Type B pancreatic cell (in vitro differentiated cells): Measurements from ENCODE around the gene KRT82. TPM values are rescaled to one million over a fixed set of nuclear protein-coding genes. Genes with fewer than 3 reads are reported as not detected.

Experiments
- DNase-seq: peaks from one replicate; pipeline ENCODE4 v3.0.0; 2021; ENCODE audit warnings: mixed read lengths; ENCODE audit not compliant: unreplicated experiment; ENCODE audit errors: extremely low spot score
- H3K27ac Mint-ChIP-seq: 2 replicates; pipeline ENCODE4 v1.8.0; 2021; ENCODE audit warnings: mild to moderate bottlenecking, mixed read lengths
- H3K27me3 Mint-ChIP-seq: 2 replicates; pipeline ENCODE4 v1.8.0; 2021; ENCODE audit warnings: mixed read lengths
- H3K36me3 Mint-ChIP-seq: 2 replicates; pipeline ENCODE4 v1.8.0; 2021; ENCODE audit warnings: mixed read lengths
- H3K4me1 Mint-ChIP-seq: one replicate; pipeline ENCODE4 v1.8.0; 2021; ENCODE audit warnings: mixed read lengths; ENCODE audit not compliant: unreplicated experiment
- H3K4me3 Mint-ChIP-seq: 2 replicates; pipeline ENCODE4 v1.8.0; 2021; ENCODE audit warnings: mild to moderate bottlenecking, mixed read lengths
- H3K9me3 Mint-ChIP-seq: 2 replicates; pipeline ENCODE4 v1.8.0; 2021; ENCODE audit warnings: mixed read lengths
- total RNA-seq: library from RNA; stranded (reverse); gene quantifications from 2 replicates; pipeline ENCODE4 v1.2.1, GENCODE V29; 2021; ENCODE audit warnings: low replicate concordance
- TF ChIP-seq, protein P1 (sequence below): fragments of 200-600 bp; sonication (generic); conservative IDR thresholded peaks from 2 replicates; pipeline ENCODE4 v1.5.0; 2021; ENCODE audit warnings: antibody characterized with exemption, mild to moderate bottlenecking

KRT82 gene
- total RNA-seq, 1 donor from 2014 or later, result not detected

DNA sequence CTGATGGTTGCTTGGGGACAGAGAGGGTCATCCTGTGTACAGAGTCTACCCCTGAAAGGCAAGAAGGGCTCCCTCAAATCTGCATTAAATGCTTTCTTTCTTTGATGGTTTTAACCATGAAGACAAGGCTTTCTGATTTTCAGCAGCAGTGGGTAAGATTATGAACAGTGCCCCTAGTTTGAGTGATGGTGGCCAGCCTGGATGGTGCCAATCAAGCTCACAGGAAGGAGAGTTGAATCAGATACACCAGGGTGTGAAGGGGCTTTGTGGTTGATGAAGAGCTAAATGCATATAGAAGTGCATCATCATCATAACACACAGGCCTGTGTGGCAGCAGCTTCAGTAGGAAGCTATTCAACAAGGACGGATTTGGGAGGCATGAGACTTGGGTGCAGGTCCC is 44.6 kb downstream of the KRT82 start:
- H3K4me3 Mint-ChIP-seq, result no peak overlapping the region
- H3K27me3 Mint-ChIP-seq, result peaks cover 19% of the 10 kb centered on the region
- H3K4me1 Mint-ChIP-seq, result peaks cover 5% of the 10 kb centered on the region
- H3K9me3 Mint-ChIP-seq, result no peaks in the 10 kb centered on the region
- no peaks in the 10 kb centered on the region for H3K36me3 Mint-ChIP-seq
- no peak overlapping the region for H3K27ac Mint-ChIP-seq
- TF ChIP-seq, protein P1, sequence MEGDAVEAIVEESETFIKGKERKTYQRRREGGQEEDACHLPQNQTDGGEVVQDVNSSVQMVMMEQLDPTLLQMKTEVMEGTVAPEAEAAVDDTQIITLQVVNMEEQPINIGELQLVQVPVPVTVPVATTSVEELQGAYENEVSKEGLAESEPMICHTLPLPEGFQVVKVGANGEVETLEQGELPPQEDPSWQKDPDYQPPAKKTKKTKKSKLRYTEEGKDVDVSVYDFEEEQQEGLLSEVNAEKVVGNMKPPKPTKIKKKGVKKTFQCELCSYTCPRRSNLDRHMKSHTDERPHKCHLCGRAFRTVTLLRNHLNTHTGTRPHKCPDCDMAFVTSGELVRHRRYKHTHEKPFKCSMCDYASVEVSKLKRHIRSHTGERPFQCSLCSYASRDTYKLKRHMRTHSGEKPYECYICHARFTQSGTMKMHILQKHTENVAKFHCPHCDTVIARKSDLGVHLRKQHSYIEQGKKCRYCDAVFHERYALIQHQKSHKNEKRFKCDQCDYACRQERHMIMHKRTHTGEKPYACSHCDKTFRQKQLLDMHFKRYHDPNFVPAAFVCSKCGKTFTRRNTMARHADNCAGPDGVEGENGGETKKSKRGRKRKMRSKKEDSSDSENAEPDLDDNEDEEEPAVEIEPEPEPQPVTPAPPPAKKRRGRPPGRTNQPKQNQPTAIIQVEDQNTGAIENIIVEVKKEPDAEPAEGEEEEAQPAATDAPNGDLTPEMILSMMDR, result peak; percentile 2
- no peak for DNase-seq

DNA sequence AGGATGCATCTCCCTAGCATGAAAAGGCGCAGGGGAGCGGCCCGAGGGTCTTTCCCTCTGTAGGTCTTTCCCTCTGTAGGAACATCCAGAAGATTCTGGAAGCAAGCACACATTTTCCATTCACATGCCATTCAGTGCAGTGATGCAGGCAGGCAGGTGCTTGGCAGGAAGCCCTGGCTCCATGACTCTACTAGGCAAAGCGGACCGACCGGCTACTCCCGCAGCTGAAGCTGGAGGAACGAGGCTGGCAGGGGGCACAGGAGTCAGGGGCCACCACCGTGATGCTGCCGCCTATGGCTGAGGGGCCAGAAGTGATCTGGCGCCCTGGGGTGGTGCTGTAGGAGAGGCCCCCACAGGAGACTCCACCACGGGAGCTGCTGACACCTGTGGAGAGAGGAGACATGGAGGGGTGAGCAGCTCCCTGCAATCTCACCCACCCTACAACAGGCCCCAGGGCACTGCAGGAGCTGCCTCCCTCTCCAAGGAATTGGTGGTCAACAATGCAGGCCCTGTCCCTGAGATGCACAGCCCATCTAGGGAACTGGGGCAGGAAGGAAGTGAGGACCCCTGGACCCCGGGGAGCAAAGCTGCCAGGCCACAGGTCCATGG is 45.4 kb downstream of the KRT82 start:
- H3K27me3 Mint-ChIP-seq, result peaks cover 16% of the 10 kb centered on the region
- DNase-seq, result no peak
- TF ChIP-seq, protein P1, result no peak
- no peaks in the 10 kb centered on the region for H3K36me3 Mint-ChIP-seq
- peaks cover 5% of the 10 kb centered on the region for H3K4me1 Mint-ChIP-seq
- H3K9me3 Mint-ChIP-seq, result no peaks in the 10 kb centered on the region
- no peak overlapping the region for H3K27ac Mint-ChIP-seq
- no peak overlapping the region for H3K4me3 Mint-ChIP-seq

DNA sequence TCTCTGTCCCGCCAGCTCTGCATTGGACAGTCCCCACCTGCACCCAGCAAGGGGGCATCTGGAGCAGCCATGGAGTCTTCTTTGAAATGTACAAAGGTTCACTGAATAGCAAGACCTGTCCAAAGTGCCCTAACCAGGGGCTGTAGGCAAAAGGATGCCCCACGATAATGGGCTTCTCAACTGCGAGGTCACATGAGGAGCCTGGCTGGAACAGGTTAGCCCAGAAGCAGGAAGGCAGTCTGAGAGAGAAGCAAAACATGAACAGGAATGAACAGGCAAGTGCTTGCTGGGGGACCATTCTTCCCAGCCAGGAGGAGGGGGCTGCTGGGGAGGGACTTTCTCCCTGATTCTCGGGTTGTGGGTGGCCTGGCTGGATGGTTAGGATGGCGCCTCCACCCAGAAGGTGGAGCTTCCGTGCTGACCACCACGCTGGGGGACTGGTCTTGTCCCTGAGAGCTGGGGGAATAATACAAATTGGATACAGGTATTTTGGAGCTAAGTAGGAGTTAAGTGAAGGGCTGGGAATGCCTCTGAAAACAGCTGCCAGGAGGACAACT is 46.0 kb downstream of the KRT82 start:
- no peaks in the 10 kb centered on the region for H3K36me3 Mint-ChIP-seq
- H3K4me3 Mint-ChIP-seq, result no peak overlapping the region
- TF ChIP-seq, protein P1, result no peak
- peaks cover 12% of the 10 kb centered on the region for H3K27me3 Mint-ChIP-seq
- DNase-seq, result no peak
- H3K27ac Mint-ChIP-seq, result no peak overlapping the region
- no peaks in the 10 kb centered on the region for H3K9me3 Mint-ChIP-seq
- peaks cover 5% of the 10 kb centered on the region for H3K4me1 Mint-ChIP-seq

DNA sequence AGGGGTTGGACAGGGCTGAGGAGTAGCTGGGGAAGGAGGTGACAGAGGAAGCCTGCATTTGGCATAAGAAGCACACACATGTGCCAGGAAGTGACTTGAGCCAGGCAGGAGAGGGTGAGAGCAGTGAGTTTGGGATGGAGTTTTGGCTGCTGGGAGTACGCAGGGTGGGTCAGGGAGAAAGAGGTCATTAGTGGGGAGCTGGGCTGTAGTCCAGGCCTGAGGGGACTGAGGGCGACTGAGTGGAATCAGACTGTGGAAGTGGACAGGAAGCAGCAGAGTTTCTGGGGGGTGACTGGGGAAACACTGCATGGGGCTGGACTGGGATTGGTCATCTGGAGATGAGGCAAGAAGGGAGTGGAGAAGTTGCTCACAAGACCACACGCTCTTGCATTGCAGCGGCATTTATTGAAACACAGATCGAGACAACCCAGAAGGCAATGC is 46.5 kb downstream of the KRT82 start:
- no peak for DNase-seq
- TF ChIP-seq, protein P1, result no peak
- no peak overlapping the region for H3K4me3 Mint-ChIP-seq
- H3K27me3 Mint-ChIP-seq, result peaks cover 9% of the 10 kb centered on the region
- peaks cover 5% of the 10 kb centered on the region for H3K4me1 Mint-ChIP-seq
- no peaks in the 10 kb centered on the region for H3K9me3 Mint-ChIP-seq
- H3K27ac Mint-ChIP-seq, result no peak overlapping the region
- no peaks in the 10 kb centered on the region for H3K36me3 Mint-ChIP-seq

DNA sequence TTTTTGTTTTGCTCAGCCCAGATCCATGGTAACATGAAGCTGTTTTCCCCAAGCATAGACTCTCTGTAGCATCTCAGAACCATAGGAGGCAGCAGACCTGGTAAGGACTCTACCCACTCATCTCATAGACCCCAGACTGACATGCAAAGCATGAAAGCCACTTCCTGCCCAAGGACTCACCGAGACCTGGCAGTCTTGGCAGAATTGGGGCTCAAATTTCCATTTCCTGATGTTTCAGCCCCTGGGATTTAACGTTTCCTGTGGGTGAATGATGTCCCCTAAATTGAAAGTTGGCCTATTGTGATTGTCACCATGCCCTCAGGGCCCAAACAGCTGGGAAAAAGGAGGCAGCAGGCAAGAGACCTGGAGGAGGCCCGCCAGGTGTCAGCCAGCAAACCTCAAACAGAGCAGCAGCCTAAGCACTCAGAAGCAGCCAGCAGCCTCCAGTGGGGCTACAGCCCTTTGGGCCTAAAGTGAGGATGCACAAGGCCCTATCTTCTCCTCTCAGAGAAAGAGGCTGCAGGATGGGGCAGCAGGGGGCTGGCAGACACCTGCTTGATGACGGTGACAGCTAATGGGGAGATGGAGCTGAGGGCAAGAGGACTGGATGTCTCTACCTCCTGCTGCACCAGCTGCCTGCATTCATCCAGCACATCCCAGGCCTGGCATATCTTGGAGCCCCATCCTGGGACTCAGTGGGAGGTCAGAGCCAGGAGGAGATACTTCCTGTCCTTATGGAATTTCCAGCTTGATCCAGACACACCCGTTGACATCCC is 47.4 kb downstream of the KRT82 start:
- H3K27ac Mint-ChIP-seq, result no peak overlapping the region

More for the DNA sequence above, 47.4 kb downstream of the KRT82 start:
- Mint-ChIP-seq H3K4me3 (no peak overlapping the region), H3K9me3 (no peaks in the 10 kb centered on the region), H3K36me3 (no peaks in the 10 kb centered on the region), H3K27me3 (peaks cover 7% of the 10 kb centered on the region), H3K4me1 (peaks cover 10% of the 10 kb centered on the region)
- TF ChIP-seq, protein P1, result no peak
- no peak for DNase-seq
